Gastroesophageal sphincter (tissue), 4 donors: ENCODE results near the gene TRAPPC14. TPM values are rescaled to one million over a fixed set of nuclear protein-coding genes. Genes with fewer than 3 reads are reported as not detected.
"Not testable (repeated sequence)": the region's sequence is repeated elsewhere in the genome, so short reads cannot be mapped to it uniquely, and the experiment has no call there.

Experiments used
- ATAC-seq: fragments of 150-250 bp; one replicate; pipeline ENCODE4 v1.9.1; 2016; ENCODE audit warnings: mild to moderate bottlenecking, moderate library complexity
- H3K27ac ChIP-seq, 4 donors: fragments of 200-600 bp; sonication (generic) in 3 of 4; 1 replicate in 3 of 4; 2 replicates in 1 of 4; pipeline ENCODE4 v1.5.1; 2016 to 2019
- H3K27me3 ChIP-seq: fragments of 200-600 bp; sonication (generic); one replicate; pipeline ENCODE4 v1.5.1; 2019
- H3K36me3 ChIP-seq, 2 donors: fragments of 200-600 bp; sonication (generic); one replicate each; pipeline ENCODE4 v1.5.1; 2019; ENCODE audit warnings: control low read depth in 1 of 2
- H3K4me1 ChIP-seq, 3 donors: fragments of 200-600 bp; sonication (generic); 1 replicate in 2 of 3; 2 replicates in 1 of 3; pipeline ENCODE4 v1.5.1; 2016 to 2019; ENCODE audit warnings: control low read depth in 2 of 3
- H3K4me3 ChIP-seq, 2 donors: fragments of 200-600 bp; sonication (generic); one replicate each; pipeline ENCODE4 v1.5.1; 2019; ENCODE audit warnings: mild to moderate bottlenecking in 1 of 2, moderate library complexity in 1 of 2
- H3K9me3 ChIP-seq, 3 donors: fragments of 200-600 bp; sonication (generic); one replicate each; pipeline ENCODE4 v1.5.1; 2017 to 2019; ENCODE audit warnings: control low read depth in 2 of 3
- EP300 ChIP-seq: sonication (generic); formaldehyde crosslinking; IDR thresholded peaks from one replicate; pipeline ENCODE4 v1.6.1; 2017; ENCODE audit warnings: antibody characterized with exemption, mild to moderate bottlenecking
- POLR2A ChIP-seq, 2 donors: fragments of 450-650 bp; IDR thresholded peaks; one replicate each; pipeline ENCODE4 v1.6.1; 2017; ENCODE audit warnings: antibody characterized with exemption in 2 of 2, mild to moderate bottlenecking in 2 of 2, moderate library complexity in 1 of 2
- POLR2AphosphoS5 ChIP-seq: sonication (generic); formaldehyde crosslinking; IDR thresholded peaks from one replicate; pipeline ENCODE4 v1.6.1; 2017; ENCODE audit warnings: antibody characterized with exemption
- WGBS, 2 donors: methylation state at CpG; one replicate each; pipeline ENCODE4 v1.1.5; 2018; ENCODE audit warnings: low coverage in 1 of 2; 5-methylcytosine and 5-hydroxymethylcytosine counted together
- total RNA-seq, 4 donors: library from RNA; depleted of rRNA; stranded (reverse); fragments of >200 nt; gene quantifications; one replicate each; pipeline ENCODE4 v1.1.0, GENCODE V29; 2016
- TF ChIP-seq, protein P1 (sequence below), 4 experiments: fragments of 200-600 bp in 2 of 4; fragments of 450-650 bp in 2 of 4; sonication (generic) in 1 of 4; IDR thresholded peaks; one replicate each; pipeline ENCODE4 v1.5.1; 2017 to 2019; ENCODE audit warnings: antibody characterized with exemption in 4 of 4, mild to moderate bottlenecking in 2 of 4, moderate library complexity in 2 of 4

TRAPPC14 gene
- total RNA-seq, 4 donors from 2014 or later: 3.0 to 7.8 (median 7.3) TPM

DNA sequence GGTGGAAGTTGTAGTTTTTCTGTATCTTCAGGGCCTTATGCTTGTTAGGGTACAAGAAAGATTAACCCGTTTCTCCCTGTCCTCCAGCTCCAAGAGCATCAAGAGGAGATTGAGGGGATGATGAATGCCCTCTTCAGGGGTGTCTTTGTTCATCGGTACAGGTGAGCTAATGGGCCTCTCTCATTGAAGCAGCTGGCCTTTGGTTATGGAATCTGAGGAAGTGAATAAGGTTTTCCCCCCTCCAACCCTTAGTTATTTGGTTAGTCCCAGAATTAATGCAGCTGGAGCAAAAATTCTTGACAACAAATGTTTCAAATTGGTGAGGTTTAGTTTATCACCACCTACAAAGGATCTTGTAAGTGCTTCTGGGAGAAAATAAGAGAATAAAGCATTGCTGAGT is 36.7 kb upstream of the TRAPPC14 start:
- 71 to 88% methylated on average over 2 of the region's 2 CpGs for WGBS, 2 donors
- TF ChIP-seq, protein P1, sequence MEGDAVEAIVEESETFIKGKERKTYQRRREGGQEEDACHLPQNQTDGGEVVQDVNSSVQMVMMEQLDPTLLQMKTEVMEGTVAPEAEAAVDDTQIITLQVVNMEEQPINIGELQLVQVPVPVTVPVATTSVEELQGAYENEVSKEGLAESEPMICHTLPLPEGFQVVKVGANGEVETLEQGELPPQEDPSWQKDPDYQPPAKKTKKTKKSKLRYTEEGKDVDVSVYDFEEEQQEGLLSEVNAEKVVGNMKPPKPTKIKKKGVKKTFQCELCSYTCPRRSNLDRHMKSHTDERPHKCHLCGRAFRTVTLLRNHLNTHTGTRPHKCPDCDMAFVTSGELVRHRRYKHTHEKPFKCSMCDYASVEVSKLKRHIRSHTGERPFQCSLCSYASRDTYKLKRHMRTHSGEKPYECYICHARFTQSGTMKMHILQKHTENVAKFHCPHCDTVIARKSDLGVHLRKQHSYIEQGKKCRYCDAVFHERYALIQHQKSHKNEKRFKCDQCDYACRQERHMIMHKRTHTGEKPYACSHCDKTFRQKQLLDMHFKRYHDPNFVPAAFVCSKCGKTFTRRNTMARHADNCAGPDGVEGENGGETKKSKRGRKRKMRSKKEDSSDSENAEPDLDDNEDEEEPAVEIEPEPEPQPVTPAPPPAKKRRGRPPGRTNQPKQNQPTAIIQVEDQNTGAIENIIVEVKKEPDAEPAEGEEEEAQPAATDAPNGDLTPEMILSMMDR (IDR thresholded peaks at IDR 0.05): no peak
- TF ChIP-seq POLR2AphosphoS5: no peak
- no peak for TF ChIP-seq EP300
- TF ChIP-seq POLR2A (IDR thresholded peaks at IDR 0.05): no peak
- no peaks in the 10 kb centered on the region for H3K9me3 ChIP-seq
- no peak overlapping the region for H3K27ac ChIP-seq
- ATAC-seq: no peak
- peaks cover 6% of the 10 kb centered on the region for H3K27me3 ChIP-seq
- H3K4me3 ChIP-seq: no peak overlapping the region
- H3K36me3 ChIP-seq: no peaks in the 10 kb centered on the region
- H3K4me1 ChIP-seq: no peaks in the 10 kb centered on the region

DNA sequence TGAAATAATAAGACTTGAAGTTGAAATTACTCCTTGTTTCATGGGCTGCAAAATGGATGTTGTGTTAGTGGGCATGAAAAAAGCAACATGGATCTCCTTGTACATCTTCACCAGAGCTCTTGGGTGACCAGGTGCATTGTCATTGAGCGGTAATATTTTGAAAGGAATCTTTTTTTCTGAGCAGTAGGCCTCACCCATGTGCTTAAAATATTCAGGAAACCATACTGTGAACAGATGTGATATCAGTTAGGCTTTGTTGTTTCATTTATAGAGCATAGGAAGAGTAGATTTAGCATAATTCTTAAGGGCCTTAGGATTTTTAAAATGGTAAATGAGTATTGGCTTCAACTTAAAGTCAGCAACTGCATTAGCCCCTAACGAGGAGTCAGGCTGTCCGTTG is 34.4 kb upstream of the TRAPPC14 start:
- H3K4me3 ChIP-seq: no peak overlapping the region
- 75 to 83% methylated on average over 3 of the region's 3 CpGs for WGBS, 2 donors
- H3K4me1 ChIP-seq: no peaks in the 10 kb centered on the region
- ATAC-seq: no peak
- no peaks in the 10 kb centered on the region for H3K9me3 ChIP-seq
- H3K27me3 ChIP-seq: peaks cover 6% of the 10 kb centered on the region
- no peaks in the 10 kb centered on the region for H3K36me3 ChIP-seq
- no peak for TF ChIP-seq POLR2AphosphoS5
- no peak for TF ChIP-seq POLR2A (IDR thresholded peaks at IDR 0.05)
- TF ChIP-seq, protein P1 (IDR thresholded peaks at IDR 0.05): no peak
- no peak for TF ChIP-seq EP300
- no peak overlapping the region for H3K27ac ChIP-seq

DNA sequence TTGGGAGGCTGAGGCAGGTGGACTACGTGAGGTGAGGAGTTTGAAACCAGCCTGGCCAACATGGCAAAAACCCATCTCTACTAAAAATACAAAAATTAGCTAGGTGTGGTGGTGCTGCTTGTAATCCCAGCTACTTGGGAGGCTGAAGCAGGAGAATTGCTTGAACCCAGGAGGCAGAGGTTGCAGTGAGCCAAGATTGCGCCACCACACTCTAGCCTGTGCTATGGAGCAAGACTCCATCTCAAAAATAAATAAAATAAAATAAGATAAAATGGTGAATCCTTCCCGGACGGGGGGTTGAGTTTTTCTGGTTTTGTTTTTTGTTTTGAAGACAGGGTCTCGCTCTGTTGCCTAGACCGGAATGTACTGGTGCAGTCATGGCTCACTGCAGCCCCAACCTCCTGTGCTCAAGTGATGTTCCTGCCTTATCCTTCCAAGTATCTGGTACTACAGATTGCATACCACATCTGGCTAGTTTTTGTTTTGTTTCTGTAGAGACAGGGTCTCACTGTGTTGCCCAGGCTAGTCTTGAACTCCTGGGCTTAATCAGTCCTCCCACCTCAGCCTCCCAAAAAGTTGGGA is 33.8 kb upstream of the TRAPPC14 start:
- not testable (repeated sequence) for H3K27ac ChIP-seq, H3K4me1 ChIP-seq, ATAC-seq, H3K27me3 ChIP-seq, H3K9me3 ChIP-seq, H3K4me3 ChIP-seq, H3K36me3 ChIP-seq
- WGBS, 2 donors: 84 to 94% methylated on average over 3 to 5 of the region's 6 CpGs

DNA sequence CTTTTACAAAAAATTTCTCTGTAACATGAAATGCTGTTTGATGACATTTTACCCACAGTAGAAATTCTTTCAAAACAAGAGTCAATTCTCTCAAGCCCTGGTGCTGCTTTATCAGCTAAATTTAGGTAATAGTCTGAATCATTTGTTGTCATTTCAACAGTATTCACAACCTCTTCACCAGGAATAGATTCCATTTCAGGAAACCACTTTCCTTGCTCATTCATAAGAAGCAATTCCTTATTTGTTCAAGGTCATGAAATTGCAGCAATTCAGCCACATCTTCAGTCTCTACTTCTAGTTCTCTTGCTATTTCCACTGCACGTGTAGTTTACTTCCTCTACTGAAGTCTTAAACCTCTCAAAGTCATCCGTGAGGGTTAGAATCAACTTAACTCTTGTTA is 33.3 kb upstream of the TRAPPC14 start:
- WGBS, 2 donors: 28 to 58% methylated on average over 2 of the region's 2 CpGs
- no peak overlapping the region for H3K4me3 ChIP-seq
- H3K27ac ChIP-seq: no peak overlapping the region
- no peak for ATAC-seq
- TF ChIP-seq POLR2AphosphoS5 (no peak), POLR2A (IDR thresholded peaks at IDR 0.05) (no peak), EP300 (no peak)
- TF ChIP-seq, protein P1 (IDR thresholded peaks at IDR 0.05): no peak
- no peaks in the 10 kb centered on the region for H3K27me3 ChIP-seq
- H3K4me1 ChIP-seq: no peaks in the 10 kb centered on the region
- no peaks in the 10 kb centered on the region for H3K9me3 ChIP-seq
- H3K36me3 ChIP-seq: no peaks in the 10 kb centered on the region

DNA sequence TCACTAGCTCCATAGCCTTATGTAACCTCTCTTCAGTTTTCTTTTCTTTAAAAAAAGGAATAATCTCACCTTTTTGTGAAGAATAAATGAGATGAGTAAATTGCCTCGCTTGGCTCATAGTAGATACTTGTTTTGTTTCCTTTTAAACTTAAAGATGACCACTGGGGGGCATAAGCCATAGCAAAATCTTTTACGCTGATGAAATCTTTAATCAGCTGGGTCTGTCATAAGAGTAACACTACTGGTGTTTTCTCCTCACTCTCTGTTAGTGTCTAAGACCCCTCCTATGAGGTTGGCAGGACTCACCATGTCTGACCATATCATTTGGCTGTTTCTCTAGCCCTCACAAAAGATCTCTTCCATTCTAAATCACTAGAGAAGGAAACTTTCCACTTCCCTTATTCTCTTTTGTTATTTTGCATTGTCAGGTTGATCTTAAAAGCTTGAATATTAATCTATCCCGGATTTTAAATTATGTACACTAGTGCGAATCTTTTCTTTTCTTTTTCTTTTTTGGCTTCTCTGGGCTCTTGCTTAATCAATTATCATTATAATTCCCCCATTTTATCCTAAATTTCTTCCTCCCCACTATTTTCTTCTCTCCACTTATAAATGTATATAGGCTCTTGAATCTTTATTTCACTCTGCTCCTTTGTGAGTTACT is 31.7 kb upstream of the TRAPPC14 start:
- peak; percentile 39 for ATAC-seq
- Histone ChIP-seq H3K9me3 (no peaks in the 10 kb centered on the region), H3K4me1 (no peaks in the 10 kb centered on the region), H3K27ac (no peak overlapping the region), H3K36me3 (no peaks in the 10 kb centered on the region), H3K4me3 (no peak overlapping the region), H3K27me3 (no peaks in the 10 kb centered on the region)
- WGBS, 2 donors: 37 to 57% methylated on average over 4 of the region's 4 CpGs
- no peak for TF ChIP-seq EP300
- TF ChIP-seq, protein P1 (IDR thresholded peaks at IDR 0.05): peak in 1 of 4 experiments; percentile 37
